Neural cell (in vitro differentiated cells): Measurements from ENCODE around the gene TEN1. TPM values are rescaled to one million over a fixed set of nuclear protein-coding genes. Genes with fewer than 3 reads are reported as not detected.

Experiments used
- H2AFZ ChIP-seq: fragments of 200-600, 300-800 bp; sonication (generic), shearing (Covaris generic); 2 replicates; pipeline ENCODE4 v1.6.0; 2014; ENCODE audit warnings: low read depth, mild to moderate bottlenecking, antibody characterized with exemption, low read length, moderate library complexity
- H3F3A ChIP-seq: fragments of 200-600 bp; shearing (Covaris generic); 2 replicates; pipeline ENCODE4 v1.6.1; 2016; ENCODE audit warnings: mild to moderate bottlenecking, moderate library complexity, mixed read lengths, antibody characterized with exemption, low read length; ENCODE audit not compliant: insufficient read depth, poor library complexity, severe bottlenecking
- H3K27ac ChIP-seq: fragments of 200-600, 300-800 bp; sonication (generic), shearing (Covaris generic); 2 replicates; pipeline ENCODE4 v1.5.1; 2014; ENCODE audit warnings: mild to moderate bottlenecking, low read length, moderate library complexity
- H3K27me3 ChIP-seq: fragments of 300-800, 200-600 bp; sonication (generic), shearing (Covaris generic); 2 replicates; pipeline ENCODE4 v1.6.0; 2014; ENCODE audit warnings: mild to moderate bottlenecking, low read depth, low read length, moderate library complexity; ENCODE audit not compliant: insufficient read depth
- H3K36me3 ChIP-seq: fragments of 300-800, 200-600 bp; sonication (generic), shearing (Covaris generic); 2 replicates; pipeline ENCODE4 v1.5.1; 2014; ENCODE audit warnings: mild to moderate bottlenecking, antibody characterized with exemption, low read length, moderate library complexity; ENCODE audit not compliant: insufficient read depth
- H3K4me2 ChIP-seq: fragments of 300-800, 200-600 bp; sonication (generic), shearing (Covaris generic); 2 replicates; pipeline ENCODE4 v1.6.0; 2014; ENCODE audit warnings: mild to moderate bottlenecking, low read length
- H3K4me3 ChIP-seq: fragments of 300-800, 200-600 bp; sonication (generic), shearing (Covaris generic); 2 replicates; pipeline ENCODE4 v1.5.1; 2014; ENCODE audit warnings: mild to moderate bottlenecking, low read length, moderate library complexity
- H3K79me2 ChIP-seq: fragments of 200-600 bp; shearing (Covaris generic); replicated peaks from 2 replicates; pipeline ENCODE4 v1.6.0; 2014; ENCODE audit warnings: mild to moderate bottlenecking, low read length, moderate library complexity; ENCODE audit not compliant: insufficient read depth
- H3K9ac ChIP-seq: fragments of 300-800, 200-600 bp; sonication (generic), shearing (Covaris generic); 2 replicates; pipeline ENCODE4 v1.6.1; 2016; ENCODE audit warnings: mild to moderate bottlenecking, low read length, mixed read lengths
- H3K9me2 ChIP-seq: fragments of 200-600 bp; shearing (Covaris generic); 2 replicates; pipeline ENCODE4 v1.6.1; 2016; ENCODE audit warnings: mild to moderate bottlenecking, low read length, mixed read lengths; ENCODE audit not compliant: insufficient read depth
- H3K9me3 ChIP-seq: fragments of 200-600, 300-800 bp; sonication (generic), shearing (Covaris generic); 2 replicates; pipeline ENCODE4 v1.6.1; 2016; ENCODE audit warnings: mild to moderate bottlenecking, mixed run types, low read length, moderate library complexity, mixed read lengths
- H4K20me1 ChIP-seq: fragments of 200-600 bp; shearing (Covaris generic); 2 replicates; pipeline ENCODE4 v1.6.1; 2016; ENCODE audit warnings: mild to moderate bottlenecking, mixed run types; ENCODE audit not compliant: insufficient read depth
- CTCF ChIP-seq: fragments of 450-650 bp; IDR thresholded peaks from 2 replicates; pipeline ENCODE4 v1.5.1; 2014; ENCODE audit warnings: antibody characterized with exemption, mild to moderate bottlenecking, moderate library complexity; ENCODE audit not compliant: poor library complexity, severe bottlenecking
- EP300 ChIP-seq: fragments of 450-650 bp; conservative IDR thresholded peaks from 2 replicates; pipeline ENCODE4 v1.6.1; 2014; ENCODE audit warnings: antibody characterized with exemption, mild to moderate bottlenecking, moderate library complexity; ENCODE audit not compliant: poor library complexity, severe bottlenecking
- EZH2 ChIP-seq: fragments of 200-600, 300-800 bp; shearing (Covaris generic), sonication (generic); IDR thresholded peaks from 2 replicates; pipeline ENCODE4 v1.6.1; 2014; ENCODE audit warnings: antibody characterized with exemption, low read length, borderline replicate concordance, mild to moderate bottlenecking; ENCODE audit not compliant: insufficient read depth, poor library complexity, severe bottlenecking
- MXI1 ChIP-seq: fragments of 450-650 bp; conservative IDR thresholded peaks from 2 replicates; pipeline ENCODE4 v1.6.1; 2014; ENCODE audit warnings: antibody characterized with exemption, mild to moderate bottlenecking; ENCODE audit not compliant: poor library complexity, severe bottlenecking
- POLR2AphosphoS5 ChIP-seq: IDR thresholded peaks from 2 replicates; pipeline ENCODE4 v1.6.1; 2012
- RAD21 ChIP-seq: fragments of 450-650 bp; conservative IDR thresholded peaks from 2 replicates; pipeline ENCODE4 v1.6.1; 2014; ENCODE audit warnings: antibody characterized with exemption, mild to moderate bottlenecking, moderate library complexity
- REST ChIP-seq: IDR thresholded peaks from 2 replicates; pipeline ENCODE4 v1.6.1; 2012; ENCODE audit warnings: borderline replicate concordance
- SMC3 ChIP-seq: fragments of 450-650 bp; conservative IDR thresholded peaks from 2 replicates; pipeline ENCODE4 v1.6.1; 2014; ENCODE audit warnings: antibody characterized with exemption, mild to moderate bottlenecking, moderate library complexity; ENCODE audit not compliant: poor library complexity
- TAF1 ChIP-seq: IDR thresholded peaks from 2 replicates; pipeline ENCODE4 v1.6.1; 2012; ENCODE audit warnings: low read depth
- polyA plus RNA-seq: library from polyadenylated mRNA; depleted of rRNA; stranded (reverse); fragments of >200 nt; gene quantifications from 2 replicates; pipeline ENCODE4 v1.2.3, GENCODE V29; 2014

TEN1 gene
- polyA plus RNA-seq, 1 donor from 2014 or later: 33.1 TPM

GRCh38 chr17:76013377-76013932 lies 34.4 kb downstream of the TEN1 start:
- Histone ChIP-seq H2AFZ (no peak overlapping the region), H3K79me2 (no peaks in the 10 kb centered on the region), H3K4me3 (no peak overlapping the region), H3K27ac (no peak overlapping the region), H3K9ac (no peak overlapping the region), H4K20me1 (no peaks in the 10 kb centered on the region), H3K9me2 (no peaks in the 10 kb centered on the region), H3F3A (no peaks in the 10 kb centered on the region), H3K27me3 (no peaks in the 10 kb centered on the region), H3K4me2 (no peak overlapping the region), H3K36me3 (no peaks in the 10 kb centered on the region), H3K9me3 (no peaks in the 10 kb centered on the region)
- TF ChIP-seq POLR2AphosphoS5: no peak
- no peak for TF ChIP-seq MXI1
- no peak for TF ChIP-seq RAD21
- TF ChIP-seq TAF1: no peak

- Histone ChIP-seq H3K27me3 (no peaks in the 10 kb centered on the region), H4K20me1 (no peaks in the 10 kb centered on the region), H2AFZ (no peak overlapping the region), H3K4me2 (no peak overlapping the region), H3K36me3 (no peaks in the 10 kb centered on the region), H3K9ac (peak overlapping the region; percentile 12), H3K4me3 (no peak overlapping the region), H3F3A (no peaks in the 10 kb centered on the region), H3K79me2 (no peaks in the 10 kb centered on the region), H3K9me2 (no peaks in the 10 kb centered on the region), H3K9me3 (no peaks in the 10 kb centered on the region), H3K27ac (no peak overlapping the region)
- no peak for TF ChIP-seq EP300
- no peak for TF ChIP-seq POLR2AphosphoS5
- peak; percentile 87 for TF ChIP-seq RAD21
- TF ChIP-seq EZH2: no peak
- no peak for TF ChIP-seq REST
- peak; percentile 95 for TF ChIP-seq CTCF
- peak; percentile 85 for TF ChIP-seq SMC3
- TF ChIP-seq TAF1: no peak
Observed at GRCh38 chr17:76014100-76014924, 35.3 kb downstream of the TEN1 start.
